Effector CD4-positive, alpha-beta T cell (primary cell): ENCODE measurements around the gene SRSF1.

Experiments
- DNase-seq: peaks from one replicate; pipeline ENCODE4 v3.0.0-alpha.2; 2020

Gene SRSF1

GRCh38 chr17:58010067-58010799, 3.2 kb upstream of the SRSF1 start:
- DNase-seq: no peak

- no peak for DNase-seq
Measured at GRCh38 chr17:58007781-58008706, 998 bp upstream of the SRSF1 start.

GRCh38 chr17:58006560-58006923, 504 bp downstream of the SRSF1 start:
- peak; percentile 33 for DNase-seq

GRCh38 chr17:58005728-58006559, 1.1 kb downstream of the SRSF1 start:
- no peak for DNase-seq

- DNase-seq: no peak
Measured at GRCh38 chr17:58005031-58005727, 1.9 kb downstream of the SRSF1 start.

- no peak for DNase-seq
Measured at GRCh38 chr17:58004060-58004459, 3.0 kb downstream of the SRSF1 start.

GRCh38 chr17:58002973-58003372, 4.1 kb downstream of the SRSF1 start:
- no peak for DNase-seq

GRCh38 chr17:58002154-58002948, 4.7 kb downstream of the SRSF1 start:
- DNase-seq: no peak

GRCh38 chr17:58001461-58002124, 5.5 kb downstream of the SRSF1 start:
- DNase-seq: no peak

GRCh38 chr17:57999496-58000017, 7.5 kb downstream of the SRSF1 start:
- peak; percentile 13 for DNase-seq

GRCh38 chr17:57999010-57999495, 8.0 kb downstream of the SRSF1 start:
- no peak for DNase-seq

GRCh38 chr17:57997085-57997809, 9.8 kb downstream of the SRSF1 start:
- DNase-seq: no peak

- DNase-seq: peak; percentile 39
Measured at GRCh38 chr17:57995076-57995956, 11.7 kb downstream of the SRSF1 start.

- DNase-seq: no peak
Measured at GRCh38 chr17:57994436-57994835, 12.6 kb downstream of the SRSF1 start.

GRCh38 chr17:57993471-57994365, 13.3 kb downstream of the SRSF1 start:
- no peak for DNase-seq

- DNase-seq: no peak
Measured at GRCh38 chr17:57991537-57991936, 15.5 kb downstream of the SRSF1 start.

- DNase-seq: no peak
Measured at GRCh38 chr17:57990037-57990436, 17.0 kb downstream of the SRSF1 start.
